ENCODE measurements around the gene RPAP2. TPM values are rescaled to one million over a fixed set of nuclear protein-coding genes. Genes with fewer than 3 reads are reported as not detected.

RPAP2 gene
- total and polyA plus RNA-seq, 2 donors (not counting 1 experiment from before 2014, with no cell fraction given), result 5.6 to 13.3 TPM

- Histone ChIP-seq H3K4me2 (ENCODE audit: extremely low read depth, insufficient read depth, low read length) (no peak overlapping the region), H2AFZ (ENCODE audit: low read length) (no peak overlapping the region), H3K9me3 (ENCODE audit: control insufficient read depth, insufficient read depth, low read depth, low read length) (no peaks in the 10 kb centered on the region), H3K27ac (ENCODE audit: insufficient read depth, low read length) (no peak overlapping the region), H3K4me1 (ENCODE audit: control insufficient read depth, extremely low read depth, insufficient read depth, low read length) (no peaks in the 10 kb centered on the region), H3K79me2 (ENCODE audit: control insufficient read depth, insufficient read depth, low read length) (no peaks in the 10 kb centered on the region), H3K4me3 (replicated peaks in 1 of 4; ENCODE audit: control extremely low read depth in 1 of 4, insufficient read depth in 1 of 4, low read depth in 3 of 4, low read length in 4 of 4) (no peak overlapping the region), H3K9ac (ENCODE audit: insufficient read depth, low read length) (no peak overlapping the region), H3K27me3 (ENCODE audit: control insufficient read depth, insufficient read depth, low read length) (no peaks in the 10 kb centered on the region), H3K36me3 (ENCODE audit: control insufficient read depth, insufficient read depth, low read length) (no peaks in the 10 kb centered on the region), H4K20me1 (ENCODE audit: control insufficient read depth, extremely low read depth, insufficient read depth, low read length) (no peaks in the 10 kb centered on the region)
- no peak for TF ChIP-seq EZH2 (IDR thresholded peaks at IDR 0.05; ENCODE audit: low read length, missing control alignments)
- no peak for DNase-seq (ENCODE audit: low read depth in 2 of 2)
Measured at GRCh38 chr1:92399076-92399475, 100.2 kb downstream of the RPAP2 start.

- H3K27me3 ChIP-seq (ENCODE audit: control insufficient read depth, insufficient read depth, low read length), result no peaks in the 10 kb centered on the region
- no peaks in the 10 kb centered on the region for H4K20me1 ChIP-seq (ENCODE audit: control insufficient read depth, extremely low read depth, insufficient read depth, low read length)
- H2AFZ ChIP-seq (ENCODE audit: low read length), result no peak overlapping the region
- H3K36me3 ChIP-seq (ENCODE audit: control insufficient read depth, insufficient read depth, low read length), result no peaks in the 10 kb centered on the region
- no peak overlapping the region for H3K4me3 ChIP-seq (replicated peaks in 1 of 4; ENCODE audit: control extremely low read depth in 1 of 4, insufficient read depth in 1 of 4, low read depth in 3 of 4, low read length in 4 of 4)
- no peak overlapping the region for H3K9ac ChIP-seq (ENCODE audit: insufficient read depth, low read length)
- H3K4me2 ChIP-seq (ENCODE audit: extremely low read depth, insufficient read depth, low read length), result no peak overlapping the region
- TF ChIP-seq CTCF (conservative IDR thresholded peaks at IDR 0.05 in 1 of 2, IDR thresholded peaks at IDR 0.05 in 1 of 2; ENCODE audit: low read depth in 1 of 2, low read length in 2 of 2), result no peak
- TF ChIP-seq EZH2 (IDR thresholded peaks at IDR 0.05; ENCODE audit: low read length, missing control alignments), result no peak
- H3K79me2 ChIP-seq (ENCODE audit: control insufficient read depth, insufficient read depth, low read length), result no peaks in the 10 kb centered on the region
- DNase-seq (ENCODE audit: low read depth in 2 of 2), result peak in 1 of 2 donors; percentile 34
- H3K4me1 ChIP-seq (ENCODE audit: control insufficient read depth, extremely low read depth, insufficient read depth, low read length), result no peaks in the 10 kb centered on the region
- H3K27ac ChIP-seq (ENCODE audit: insufficient read depth, low read length), result no peak overlapping the region
- H3K9me3 ChIP-seq (ENCODE audit: control insufficient read depth, insufficient read depth, low read depth, low read length), result no peaks in the 10 kb centered on the region
Measured at GRCh38 chr1:92404661-92405060, 105.8 kb downstream of the RPAP2 start.

- H3K9ac ChIP-seq (ENCODE audit: insufficient read depth, low read length), result no peak overlapping the region
- H3K4me2 ChIP-seq (ENCODE audit: extremely low read depth, insufficient read depth, low read length), result no peak overlapping the region
- no peaks in the 10 kb centered on the region for H3K9me3 ChIP-seq (ENCODE audit: control insufficient read depth, insufficient read depth, low read depth, low read length)
- no peak overlapping the region for H3K27ac ChIP-seq (ENCODE audit: insufficient read depth, low read length)
- TF ChIP-seq CTCF (conservative IDR thresholded peaks at IDR 0.05 in 1 of 2, IDR thresholded peaks at IDR 0.05 in 1 of 2; ENCODE audit: low read depth in 1 of 2, low read length in 2 of 2), result no peak
- no peaks in the 10 kb centered on the region for H3K4me1 ChIP-seq (ENCODE audit: control insufficient read depth, extremely low read depth, insufficient read depth, low read length)
- no peaks in the 10 kb centered on the region for H3K79me2 ChIP-seq (ENCODE audit: control insufficient read depth, insufficient read depth, low read length)
- H4K20me1 ChIP-seq (ENCODE audit: control insufficient read depth, extremely low read depth, insufficient read depth, low read length), result no peaks in the 10 kb centered on the region
- DNase-seq (ENCODE audit: low read depth in 2 of 2), result peak in 1 of 2 donors; percentile 85
- no peaks in the 10 kb centered on the region for H3K27me3 ChIP-seq (ENCODE audit: control insufficient read depth, insufficient read depth, low read length)
- no peaks in the 10 kb centered on the region for H3K36me3 ChIP-seq (ENCODE audit: control insufficient read depth, insufficient read depth, low read length)
- H2AFZ ChIP-seq (ENCODE audit: low read length), result no peak overlapping the region
- no peak overlapping the region for H3K4me3 ChIP-seq (replicated peaks in 1 of 4; ENCODE audit: control extremely low read depth in 1 of 4, insufficient read depth in 1 of 4, low read depth in 3 of 4, low read length in 4 of 4)
Measured at GRCh38 chr1:92408825-92409224, 110.0 kb downstream of the RPAP2 start.
